ENCODE data around the gene PHLDB2.

GRCh38 chr3:111989061-111989678, 130.1 kb downstream of the PHLDB2 start:
- TF ChIP-seq POLR2AphosphoS5 (IDR thresholded peaks at IDR 0.05; ENCODE audit: low read depth, low read length) = no peak
- TF ChIP-seq TAF1 (IDR thresholded peaks at IDR 0.05; ENCODE audit: low read depth, low read length) = no peak
- no peak for TF ChIP-seq SPI1 (IDR thresholded peaks at IDR 0.05; ENCODE audit: low read depth, low read length)

Data from GM12891 (cell line).